IMR-90 (cell line): Measurements from ENCODE around the gene DOCK1. TPM values are rescaled to one million over a fixed set of nuclear protein-coding genes. Genes with fewer than 3 reads are reported as not detected.

Experiments used
- ATAC-seq: fragments of 200-7000 bp; cut with Tn5 transposase; 2 replicates; pipeline ENCODE4 v1.9.1; 2020; ENCODE audit warnings: low read depth, mild to moderate bottlenecking, moderate library complexity
- BruUV-seq: library from RNA; stranded (reverse); fragments of 400-500 nt; replicated peaks from 2 replicates; lab custom pipeline; 2021; lab: Mats Ljungman, UMichigan
- CTCF ChIA-PET: fragments of 300-600 bp; formaldehyde crosslinking; extraction: SDS; loops from one replicate; lab custom pipeline; 2021; ENCODE audit warnings: antibody characterized with exemption; lab: Yijun Ruan, JAX
- POLR2A ChIA-PET: fragments of 300-600 bp; sonication (Branson Sonifier 250); formaldehyde crosslinking; loops from one replicate; lab custom pipeline; 2022; ENCODE audit warnings: antibody characterized with exemption; ENCODE audit not compliant: unreplicated experiment; lab: Charles Lee
- DNase-seq: peaks from one replicate; pipeline ENCODE4 v3.0.0; 2013
- H2AFZ ChIP-seq: replicated peaks from 2 replicates; pipeline ENCODE3; 2013; ENCODE audit warnings: low read length, mild to moderate bottlenecking; ENCODE audit not compliant: poor library complexity
- H2AK5ac ChIP-seq: 2 replicates; pipeline ENCODE4 v1.6.1; 2013; ENCODE audit warnings: low read depth, low read length, inconsistent platforms
- H2AK9ac ChIP-seq: replicated peaks from 2 replicates; pipeline ENCODE3; 2013; ENCODE audit warnings: mild to moderate bottlenecking, low read depth, low read length, moderate library complexity; ENCODE audit not compliant: poor library complexity
- H2BK120ac ChIP-seq: 2 replicates; pipeline ENCODE4 v1.6.1; 2013; ENCODE audit warnings: low read depth, low read length, inconsistent platforms
- H2BK15ac ChIP-seq: 3 replicates; pipeline ENCODE4 v1.6.1; 2013; ENCODE audit warnings: low read depth, low read length, inconsistent platforms
- H2BK20ac ChIP-seq: 2 replicates; pipeline ENCODE4 v1.6.1; 2013; ENCODE audit warnings: low read depth, mild to moderate bottlenecking, inconsistent platforms, low read length, moderate library complexity
- H2BK5ac ChIP-seq: 2 replicates; pipeline ENCODE4 v1.6.1; 2013; ENCODE audit warnings: mild to moderate bottlenecking, low read depth, low read length, inconsistent platforms; ENCODE audit not compliant: poor library complexity, severe bottlenecking
- H3K14ac ChIP-seq: replicated peaks from 2 replicates; pipeline ENCODE4 v1.6.1; 2013; ENCODE audit warnings: low read depth, low read length, inconsistent platforms
- H3K18ac ChIP-seq: 2 replicates; pipeline ENCODE4 v1.6.1; 2013; ENCODE audit warnings: low read depth, low read length, control low read depth
- H3K23ac ChIP-seq: 2 replicates; pipeline ENCODE4 v1.6.1; 2013; ENCODE audit warnings: low read depth, low read length, inconsistent platforms
- H3K27ac ChIP-seq: 2 replicates; pipeline ENCODE4 v1.5.1; 2013; ENCODE audit warnings: mild to moderate bottlenecking, control low read depth, low read length; ENCODE audit not compliant: insufficient read depth
- H3K27me3 ChIP-seq: 2 replicates; pipeline ENCODE4 v1.6.1; 2013; ENCODE audit warnings: low read length; ENCODE audit not compliant: control insufficient read depth, insufficient read depth
- H3K36me3 ChIP-seq: 2 replicates; pipeline ENCODE4 v1.6.1; 2013; ENCODE audit warnings: low read length, mixed read lengths; ENCODE audit not compliant: control insufficient read depth, insufficient read depth
- H3K4ac ChIP-seq: 2 replicates; pipeline ENCODE4 v1.6.1; 2013; ENCODE audit warnings: low read depth, low read length, inconsistent platforms
- H3K4me1 ChIP-seq: 2 replicates; pipeline ENCODE4 v1.6.1; 2013; ENCODE audit warnings: low read length, mixed read lengths; ENCODE audit not compliant: control insufficient read depth, insufficient read depth
- H3K4me2 ChIP-seq: 2 replicates; pipeline ENCODE4 v1.6.1; 2013; ENCODE audit warnings: low read depth, mild to moderate bottlenecking, control low read depth, low read length, moderate library complexity
- H3K4me3 ChIP-seq: 2 replicates; pipeline ENCODE4 v1.5.1; 2013; ENCODE audit warnings: low read depth, mild to moderate bottlenecking, control low read depth, low read length, moderate library complexity; ENCODE audit not compliant: insufficient read depth
- H3K56ac ChIP-seq: 2 replicates; pipeline ENCODE4 v1.6.1; 2013; ENCODE audit warnings: low read length, inconsistent platforms; ENCODE audit not compliant: insufficient read depth; ENCODE audit errors: extremely low read depth
- H3K79me1 ChIP-seq, 2 experiments: 2 replicates each; pipeline ENCODE4 v1.6.1; 2013; ENCODE audit warnings: low read length in 2 of 2, inconsistent platforms in 1 of 2, low read depth in 1 of 2
- H3K9ac ChIP-seq: 2 replicates; pipeline ENCODE4 v1.6.1; 2013; ENCODE audit warnings: low read depth, low read length, control low read depth
- H3K9me1 ChIP-seq: 2 replicates; pipeline ENCODE4 v1.6.1; 2013; ENCODE audit warnings: low read length, inconsistent platforms; ENCODE audit not compliant: insufficient read depth
- H3K9me3 ChIP-seq: 2 replicates; pipeline ENCODE4 v1.6.1; 2013; ENCODE audit warnings: low read length; ENCODE audit not compliant: control insufficient read depth, insufficient read depth
- H4K20me1 ChIP-seq: 2 replicates; pipeline ENCODE4 v1.6.1; 2013; ENCODE audit warnings: low read length, inconsistent platforms; ENCODE audit not compliant: insufficient read depth
- H4K5ac ChIP-seq: 2 replicates; pipeline ENCODE4 v1.6.1; 2013; ENCODE audit warnings: mild to moderate bottlenecking, low read depth, low read length, control low read depth
- H4K8ac ChIP-seq, 2 experiments: 2 replicates each; pipeline ENCODE4 v1.6.1; 2013; ENCODE audit warnings: low read depth in 2 of 2, low read length in 2 of 2, control low read depth in 1 of 2, inconsistent platforms in 1 of 2
- H4K91ac ChIP-seq: 2 replicates; pipeline ENCODE4 v1.6.1; 2013; ENCODE audit warnings: low read depth, low read length, inconsistent platforms; ENCODE audit not compliant: insufficient read depth
- BHLHE40 ChIP-seq: fragments of 150-350 bp; IDR thresholded peaks from 2 replicates; pipeline ENCODE4 v1.6.1; 2016; ENCODE audit warnings: mild to moderate bottlenecking, low read depth, low read length
- CEBPB ChIP-seq: IDR thresholded peaks from 2 replicates; pipeline ENCODE4 v1.6.1; 2012; ENCODE audit warnings: low read depth, low read length, improper control_type of control experiment
- CHD1 ChIP-seq: IDR thresholded peaks from 2 replicates; pipeline ENCODE4 v1.6.1; 2012; ENCODE audit warnings: low read depth, low read length, improper control_type of control experiment
- CTCF ChIP-seq: conservative IDR thresholded peaks from 2 replicates; pipeline ENCODE4 v1.5.1; 2012; ENCODE audit warnings: mild to moderate bottlenecking, low read depth, low read length, improper control_type of control experiment
- ELK1 ChIP-seq: fragments of 150-350 bp; IDR thresholded peaks from 2 replicates; pipeline ENCODE4 v1.6.1; 2016; ENCODE audit warnings: low read depth, mild to moderate bottlenecking, low read length, moderate library complexity, borderline replicate concordance
- FOS ChIP-seq: fragments of 150-350 bp; IDR thresholded peaks from 2 replicates; pipeline ENCODE4 v1.6.1; 2016; ENCODE audit warnings: low read depth, low read length
- MAFK ChIP-seq: IDR thresholded peaks from 2 replicates; pipeline ENCODE4 v1.6.1; 2012; ENCODE audit warnings: low read depth, low read length, improper control_type of control experiment
- MAZ ChIP-seq: IDR thresholded peaks from 2 replicates; pipeline ENCODE4 v1.6.1; 2012; ENCODE audit warnings: low read depth, mild to moderate bottlenecking, low read length, improper control_type of control experiment, moderate library complexity, borderline replicate concordance
- MXI1 ChIP-seq: IDR thresholded peaks from 2 replicates; pipeline ENCODE4 v1.6.1; 2012; ENCODE audit warnings: low read depth, mild to moderate bottlenecking, low read length, moderate library complexity, borderline replicate concordance
- NFE2L2 ChIP-seq: fragments of 150-350 bp; IDR thresholded peaks from 2 replicates; pipeline ENCODE4 v1.6.1; 2016; ENCODE audit warnings: low read depth, mild to moderate bottlenecking, low read length
- POLR2A ChIP-seq: IDR thresholded peaks from 2 replicates; pipeline ENCODE4 v1.6.1; 2012; ENCODE audit warnings: mild to moderate bottlenecking, low read depth, low read length
- RAD21 ChIP-seq: IDR thresholded peaks from 2 replicates; pipeline ENCODE4 v1.6.1; 2012; ENCODE audit warnings: low read length, improper control_type of control experiment
- RCOR1 ChIP-seq: IDR thresholded peaks from 2 replicates; pipeline ENCODE4 v1.6.1; 2012; ENCODE audit warnings: mild to moderate bottlenecking, low read length, improper control_type of control experiment; ENCODE audit not compliant: insufficient replicate concordance
- RFX5 ChIP-seq: IDR thresholded peaks from 2 replicates; pipeline ENCODE4 v1.8.0; 2012; ENCODE audit warnings: low read depth, mild to moderate bottlenecking, low read length, moderate library complexity
- SMC3 ChIP-seq: fragments of 150-350 bp; IDR thresholded peaks from 2 replicates; pipeline ENCODE4 v1.6.1; 2016; ENCODE audit warnings: low read depth, mild to moderate bottlenecking, antibody characterized with exemption, low read length, moderate library complexity
- USF2 ChIP-seq: fragments of 150-350 bp; IDR thresholded peaks from 2 replicates; pipeline ENCODE4 v1.6.1; 2017; ENCODE audit warnings: mild to moderate bottlenecking, antibody characterized with exemption, low read length, low read depth
- WGBS, 2 experiments: methylation state at CpG; one replicate each; pipeline versions ENCODE4 v1.1.5 to v1.1.7; 2013; ENCODE audit warnings: missing lambda C conversion rate in 2 of 2; ENCODE audit not compliant: insufficient read length in 1 of 2; ENCODE audit errors: extremely low coverage in 2 of 2; 5-methylcytosine and 5-hydroxymethylcytosine counted together
- dilution Hi-C: fragments of 300-500 bp; cut with HindIII; formaldehyde crosslinking; loops from one replicate; pipeline ENCODE4 v1.14.3; 2018; ENCODE audit warnings: low sequenced_read_pairs; ENCODE audit not compliant: unreplicated experiment
- in situ Hi-C: fragments of 300-500 bp; cut with MboI; formaldehyde crosslinking; loops from 3 replicates; pipeline ENCODE4 v1.14.3; 2019; ENCODE audit warnings: low sequenced_read_pairs, inconsistent platforms, mixed read lengths
- intact Hi-C: fragments of 100-400 bp; cut with micrococcal nuclease; formaldehyde crosslinking; loops from 2 replicates; pipeline ENCODE4 v1.10.0; 2022
- polyA plus RNA-seq, 3 experiments: library from polyadenylated mRNA; depleted of rRNA; stranded (reverse); fragments of >200 nt; gene quantifications; 2 replicates each; pipeline ENCODE4 v1.2.3, GENCODE V29; 2012; ENCODE audit warnings: low replicate concordance in 1 of 3
- total RNA-seq: library from RNA; depleted of rRNA; stranded (reverse); fragments of >200 nt; gene quantifications from 2 replicates; pipeline ENCODE4 v1.2.3, GENCODE V29; 2012

The DOCK1 gene
- total and polyA plus RNA-seq, 2 of the 4 experiments (the other 2 are of a cell fraction): 28.2 to 71.0 TPM

- Histone ChIP-seq H3K36me3 (peaks cover 4% of the 10 kb centered on the region), H2AK5ac (no peak overlapping the region), H3K9ac (no peak overlapping the region), H3K56ac (no peak overlapping the region), H4K5ac (no peak overlapping the region), H3K9me1 (peaks cover 4% of the 10 kb centered on the region; the same call in 1 of the 2 replicates), H3K4ac (no peak overlapping the region), H3K4me1 (no peaks in the 10 kb centered on the region), H2BK15ac (no peak overlapping the region), H3K18ac (no peak overlapping the region), H3K27ac (no peak overlapping the region), H3K79me1 (peaks cover 8 to 9% of the 10 kb centered on the region in 2 experiments), H2BK5ac (no peak overlapping the region), H2BK120ac (no peak overlapping the region), H3K4me2 (no peak overlapping the region), H3K14ac (no peak overlapping the region), H2BK20ac (no peak overlapping the region), H2AK9ac (no peak overlapping the region), H4K8ac (no peak overlapping the region), H3K9me3 (no peaks in the 10 kb centered on the region), H2AFZ (no peak overlapping the region), H4K20me1 (0 out of 2 replicates have a peak, but pooled peaks cover under 1% of the 10 kb centered on the region), H4K91ac (no peak overlapping the region), H3K27me3 (no peaks in the 10 kb centered on the region), H3K4me3 (no peak overlapping the region), H3K23ac (no peak overlapping the region)
- BruUV-seq: no TSS peak
- DNase-seq (no peak), ATAC-seq (peak; percentile 14; the same call in 1 of the 2 replicates)
- WGBS, 2 experiments: no CpG with 5 or more reads among the region's 5 CpGs
- intact Hi-C loops: no loop called here
- in situ Hi-C loops: no loop called here
- TF ChIP-seq POLR2A (no peak), MAFK (no peak), USF2 (no peak), ELK1 (no peak), RFX5 (no peak), MAZ (no peak), FOS (no peak), CTCF (no peak), CEBPB (no peak), NFE2L2 (no peak), SMC3 (no peak), BHLHE40 (no peak), RCOR1 (no peak), MXI1 (no peak), RAD21 (no peak), CHD1 (no peak)
- ChIA-PET POLR2A (no interaction called here), CTCF (no interaction called here)
- dilution Hi-C loops: no loop called here
Measured at GRCh38 chr10:127216274-127216673, 311.0 kb downstream of the DOCK1 start.
